GM12878 (cell line): ENCODE data around the gene HOMER2. TPM values are rescaled to one million over a fixed set of nuclear protein-coding genes. Genes with fewer than 3 reads are reported as not detected.

Source experiments
- ATAC-seq: fragments of 200-7000 bp; cut with Tn5 transposase; 3 replicates; pipeline ENCODE4 v1.9.1; 2020; ENCODE audit warnings: mild to moderate bottlenecking, moderate library complexity
- BruUV-seq: library from RNA; stranded (reverse); fragments of 400-500 nt; replicated peaks from 2 replicates; lab custom pipeline; 2021; lab: Mats Ljungman, UMichigan
- CTCF ChIA-PET: fragments of 300-600 bp; sonication (Branson Sonifier 250); formaldehyde crosslinking; extraction: SDS; loops from one replicate; lab custom pipeline; 2021; ENCODE audit warnings: inconsistent platforms; lab: Yijun Ruan, JAX
- POLR2A ChIA-PET: fragments of 350-600 bp; formaldehyde crosslinking; extraction: SDS; loops from one replicate; lab custom pipeline; 2021; ENCODE audit warnings: inconsistent platforms; lab: Charles Lee
- RAD21 ChIA-PET: fragments of 300-600 bp; sonication (Branson Sonifier 250); formaldehyde crosslinking; loops from one replicate; lab custom pipeline; 2023; ENCODE audit warnings: antibody characterized with exemption; ENCODE audit not compliant: unreplicated experiment; lab: Charles Lee
- SMC1A ChIA-PET: fragments of 300-600 bp; sonication (Branson Sonifier 250); formaldehyde crosslinking; loops from one replicate; lab custom pipeline; 2023; ENCODE audit not compliant: unreplicated experiment, uncharacterized antibody; lab: Charles Lee
- DNase-seq: peaks from one replicate; pipeline ENCODE4 v3.0.0-alpha.2; 2011; ENCODE audit warnings: low read depth, low spot score
- FAIRE-seq: peaks from 3 replicates; lab custom pipeline; 2011; peaks lifted over from hg19 to GRCh38; lab: Jason Lieb, UNC
- H2AFZ ChIP-seq: 2 replicates; pipeline ENCODE4 v1.6.0; 2011; ENCODE audit warnings: low read depth, low read length, control low read depth; ENCODE audit not compliant: control insufficient read depth
- H3K27ac ChIP-seq: 2 replicates; pipeline ENCODE4 v1.5.1; 2011; ENCODE audit warnings: control low read depth; ENCODE audit not compliant: control insufficient read depth, insufficient read depth
- H3K27me3 ChIP-seq, 2 experiments: replicated peaks in 1 of 2; 2 replicates each; pipeline versions ENCODE4 v1.6.0 to v1.6.1; 2011; ENCODE audit warnings: low read length in 1 of 2; ENCODE audit not compliant: control insufficient read depth in 2 of 2, insufficient read depth in 2 of 2
- H3K36me3 ChIP-seq, 2 experiments: 2 replicates each; pipeline ENCODE4 v1.5.1; 2011; ENCODE audit warnings: low read length in 1 of 2; ENCODE audit not compliant: control insufficient read depth in 2 of 2, insufficient read depth in 2 of 2
- H3K4me1 ChIP-seq: 2 replicates; pipeline ENCODE4 v1.6.1; 2011; ENCODE audit warnings: mild to moderate bottlenecking, low read length, moderate library complexity, mixed read lengths; ENCODE audit not compliant: control insufficient read depth, insufficient read depth
- H3K4me2 ChIP-seq: 2 replicates; pipeline ENCODE4 v1.6.0; 2011; ENCODE audit warnings: control low read depth; ENCODE audit not compliant: control insufficient read depth, insufficient read depth
- H3K4me3 ChIP-seq: fragments of 200-600 bp; sonication (generic); 2 replicates; pipeline ENCODE4 v1.5.1; 2016
- H3K79me2 ChIP-seq: 2 replicates; pipeline ENCODE4 v1.6.0; 2011; ENCODE audit warnings: low read length; ENCODE audit not compliant: control insufficient read depth, insufficient read depth
- H3K9ac ChIP-seq: 2 replicates; pipeline ENCODE4 v1.8.0; 2011; ENCODE audit warnings: low read length, control low read depth, mixed read lengths; ENCODE audit not compliant: control insufficient read depth, insufficient read depth
- H3K9me3 ChIP-seq: replicated peaks from 3 replicates; pipeline ENCODE4 v1.5.1; 2011; ENCODE audit warnings: mild to moderate bottlenecking, low read length; ENCODE audit not compliant: control insufficient read depth, insufficient read depth
- H4K20me1 ChIP-seq: 2 replicates; pipeline ENCODE4 v1.6.0; 2011; ENCODE audit not compliant: control insufficient read depth, insufficient read depth
- CHD2 ChIP-seq: IDR thresholded peaks from 2 replicates; pipeline ENCODE4 v1.6.1; 2011; ENCODE audit warnings: low read depth, low read length, improper control_type of control experiment, borderline replicate concordance
- FOXK2 ChIP-seq: fragments of 450-650 bp; IDR thresholded peaks from 2 replicates; pipeline ENCODE4 v1.6.1; 2017; ENCODE audit warnings: mild to moderate bottlenecking, moderate library complexity
- PKNOX1 ChIP-seq: fragments of 450-650 bp; IDR thresholded peaks from 2 replicates; pipeline ENCODE4 v1.6.1; 2016; ENCODE audit warnings: mild to moderate bottlenecking
- PML ChIP-seq: IDR thresholded peaks from 2 replicates; pipeline ENCODE4 v1.6.1; 2012; ENCODE audit warnings: low read length, inconsistent platforms
- PRDM15 ChIP-seq: fragments of 450-650 bp; formaldehyde crosslinking; IDR thresholded peaks from 2 replicates; pipeline ENCODE4 v1.4.0; 2020; ENCODE audit warnings: mild to moderate bottlenecking, moderate library complexity
- RELA ChIP-seq: fragments of 450-650 bp; IDR thresholded peaks from 2 replicates; pipeline ENCODE4 v1.8.0; 2014; ENCODE audit warnings: borderline replicate concordance; ENCODE audit not compliant: partially characterized antibody
- SREBF2 ChIP-seq: IDR thresholded peaks from 2 replicates; pipeline ENCODE4 v1.6.1; 2012; ENCODE audit warnings: mild to moderate bottlenecking, low read length
- SRF ChIP-seq, 2 experiments: IDR thresholded peaks; 2 replicates each; pipeline ENCODE4 v1.6.1; 2011; ENCODE audit warnings: low read depth in 2 of 2, low read length in 2 of 2, mild to moderate bottlenecking in 1 of 2, moderate library complexity in 1 of 2
- TAF1 ChIP-seq: IDR thresholded peaks from 2 replicates; pipeline ENCODE4 v1.6.1; 2011; ENCODE audit warnings: mild to moderate bottlenecking, low read depth, low read length, borderline replicate concordance
- ZNF592 ChIP-seq: fragments of 450-650 bp; IDR thresholded peaks from 2 replicates; pipeline ENCODE4 v1.6.1; 2017; ENCODE audit warnings: mild to moderate bottlenecking, moderate library complexity
- whole genome bisulfite sequencing: methylation state at CpG from one replicate; pipeline ENCODE4 v1.1.6; 2016; ENCODE audit warnings: low lambda C conversion rate; ENCODE audit not compliant: insufficient replicate concordance, insufficient coverage; ENCODE audit errors: missing lambda C conversion rate; 5-methylcytosine and 5-hydroxymethylcytosine counted together
- in situ Hi-C: fragments of 300-500 bp; cut with MboI; formaldehyde crosslinking; loops from 9 replicates; pipeline ENCODE4 v1.14.3; 2018; ENCODE audit warnings: mixed read lengths
- intact Hi-C: fragments of 100-400 bp; cut with micrococcal nuclease; formaldehyde crosslinking; loops from one replicate; pipeline ENCODE4 v1.14.2; 2022; ENCODE audit not compliant: unreplicated experiment
- polyA plus RNA-seq, 11 experiments: library from polyadenylated mRNA; depleted of rRNA in 4 of 11; unstranded in 6 of 11; stranded (reverse) in 5 of 11; fragments of >200 nt; fragmentation: Nextera tagmentation in 4 of 11; fragmentation: Illumina TruSeq in 1 of 11; extraction: Ambion mirVana in 4 of 11; extraction: Trizol in 1 of 11; gene quantifications; 1 replicate in 1 of 11; 2 replicates in 10 of 11; pipeline versions ENCODE4 v1.2.1 to v1.2.3, GENCODE V29; 2011 to 2016; ENCODE audit warnings: inconsistent platforms in 2 of 11, missing spikeins in 2 of 11, low read depth in 1 of 11
- total RNA-seq, 4 experiments: library from RNA; depleted of rRNA in 3 of 4; stranded (reverse); fragments of >200 nt in 3 of 4; fragmentation: Illumina TruSeq in 1 of 4; extraction: Trizol in 1 of 4; gene quantifications; 2 replicates each; pipeline versions ENCODE4 v1.2.1 to v1.2.3, GENCODE V29; 2013 to 2021

The HOMER2 gene
- total and polyA plus RNA-seq, 10 of the 15 experiments (the other 5 are each of a cell fraction or from before 2014, with no cell fraction given): 0.60 to 5.0 (median 1.8) TPM

- 56% methylated on average over 5 of the region's 5 CpGs for WGBS
- ChIA-PET SMC1A (interaction anchor here (1.1 kb wide), 1 partner anchor 41 kb away, joined by 3 read pairs; no protein-coding TSS in a partner anchor), RAD21 (no interaction called here), POLR2A (no interaction called here), CTCF (no interaction called here)
- no peaks in the 10 kb centered on the region for H3K36me3 ChIP-seq
- intact Hi-C loops: no loop called here
- ATAC-seq (no peak), DNase-seq (no peak), FAIRE-seq (no peak)
- no peaks in the 10 kb centered on the region for H3K4me1 ChIP-seq
- BruUV-seq: no TSS peak
- no peaks in the 10 kb centered on the region for H3K79me2 ChIP-seq
- H3K9ac ChIP-seq: no peak overlapping the region
- peaks cover 1 to 7% of the 10 kb centered on the region in 2 experiments for H3K27me3 ChIP-seq
- no peaks in the 10 kb centered on the region for H3K9me3 ChIP-seq
- no peaks in the 10 kb centered on the region for H4K20me1 ChIP-seq
- TF ChIP-seq CHD2 (no peak), SREBF2 (no peak), PRDM15 (CRISPR knock-in tag) (no peak), PML (no peak), PKNOX1 (no peak), FOXK2 (no peak), TAF1 (no peak), SRF (IDR thresholded peaks at IDR 0.05; ENCODE audit: low read depth in 2 of 2, low read length in 2 of 2) (no peak), ZNF592 (no peak), RELA (no peak)
- TF ChIP-seq, all 136 proteins: peak for 0
- H3K4me3 ChIP-seq: no peak overlapping the region
- no peak overlapping the region for H3K4me2 ChIP-seq
- in situ Hi-C loops: no loop called here
- no peak overlapping the region for H2AFZ ChIP-seq
- no peak overlapping the region for H3K27ac ChIP-seq
Observed at GRCh38 chr15:82944056-82944455, 8.5 kb downstream of the HOMER2 start.
